GM10266 (cell line): ENCODE data around the gene ALX4.

Experiments used
- DNase-seq: peaks from one replicate; pipeline ENCODE4 v3.0.0; 2012; ENCODE audit errors: extremely low spot score
- CTCF ChIP-seq: IDR thresholded peaks from 2 replicates; pipeline ENCODE4 v1.5.1; 2012; ENCODE audit warnings: mild to moderate bottlenecking, low read depth; ENCODE audit not compliant: control insufficient read depth, insufficient read depth; ENCODE audit errors: missing control alignments

ALX4 gene

GRCh38 chr11:44250421-44250820, 59.5 kb downstream of the ALX4 start:
- TF ChIP-seq CTCF, result no peak

GRCh38 chr11:44248109-44248508, 61.8 kb downstream of the ALX4 start:
- DNase-seq, result no peak
- no peak for TF ChIP-seq CTCF

More at GRCh38 chr11:44250421-44250820, 59.5 kb downstream of the ALX4 start:
- DNase-seq, result no peak

- no peak for TF ChIP-seq CTCF
- no peak for DNase-seq
These were observed 62.4 kb downstream of the ALX4 start for GRCh38 chr11:44247508-44247907.

- no peak for TF ChIP-seq CTCF
- no peak for DNase-seq
These were observed 63.2 kb downstream of the ALX4 start for GRCh38 chr11:44246726-44247125.

GRCh38 chr11:44244639-44245310, 65.2 kb downstream of the ALX4 start:
- DNase-seq, result no peak
- TF ChIP-seq CTCF, result no peak

- TF ChIP-seq CTCF, result no peak
- no peak for DNase-seq
These were observed 66.2 kb downstream of the ALX4 start for GRCh38 chr11:44243595-44244343.

- no peak for DNase-seq
- no peak for TF ChIP-seq CTCF
These were observed 66.9 kb downstream of the ALX4 start for GRCh38 chr11:44243086-44243485.
